K562 (cell line): ENCODE measurements around the gene VILL. TPM values are rescaled to one million over a fixed set of nuclear protein-coding genes. Genes with fewer than 3 reads are reported as not detected.

Experiments used
- BCOR ChIP-seq: fragments of 450-650 bp; IDR thresholded peaks from 2 replicates; pipeline ENCODE4 v1.6.1; 2016
- CBX2 ChIP-seq: fragments of 200-600 bp; sonication (generic); IDR thresholded peaks from one replicate; pipeline ENCODE4 v1.6.1; 2012; ENCODE audit warnings: mild to moderate bottlenecking, low read length, inconsistent platforms; ENCODE audit not compliant: insufficient read depth, poor library complexity, severe bottlenecking
- CHD1 ChIP-seq: fragments of 200-600 bp; sonication (generic); IDR thresholded peaks from one replicate; pipeline ENCODE4 v1.6.1; 2012; ENCODE audit warnings: mild to moderate bottlenecking, moderate library complexity, low read length, inconsistent platforms
- CREBBP ChIP-seq: IDR thresholded peaks from one replicate; pipeline ENCODE4 v1.6.1; 2012; ENCODE audit warnings: low read depth, mild to moderate bottlenecking, control low read depth, inconsistent platforms, low read length
- EGR1 ChIP-seq: fragments of 450-650 bp; conservative IDR thresholded peaks from 2 replicates; pipeline ENCODE4 v1.6.1; 2017; ENCODE audit warnings: mild to moderate bottlenecking
- ETV1 ChIP-seq: fragments of 450-650 bp; conservative IDR thresholded peaks from 2 replicates; pipeline ENCODE4 v1.6.1; 2016; ENCODE audit warnings: missing genetic modification characterization, control low read depth, low read depth, missing compliant biosample characterization
- FOXK2 ChIP-seq, 2 experiments: fragments of 450-650 bp; IDR thresholded peaks in 1 of 2; conservative IDR thresholded peaks in 1 of 2; 2 replicates each; pipeline ENCODE4 v1.6.1; 2016; ENCODE audit warnings: low read depth in 2 of 2, mild to moderate bottlenecking in 1 of 2
- HMGXB4 ChIP-seq: sonication (generic); formaldehyde crosslinking; IDR thresholded peaks from 2 replicates; pipeline ENCODE4 v1.8.1; 2023; ENCODE audit warnings: mild to moderate bottlenecking, missing genetic modification reagents
- ID3 ChIP-seq, 2 experiments: fragments of 250-450 bp in 1 of 2; fragments of 450-650 bp in 1 of 2; sonication (Bioruptor Pico) in 1 of 2; IDR thresholded peaks; 2 replicates each; pipeline versions ENCODE4 v1.6.1 to v1.8.0; 2016 to 2021; ENCODE audit warnings: mild to moderate bottlenecking in 2 of 2, moderate library complexity in 2 of 2, missing compliant biosample characterization in 1 of 2, missing genetic modification characterization in 1 of 2
- NEUROD1 ChIP-seq: fragments of 150-350 bp; IDR thresholded peaks from 2 replicates; pipeline ENCODE4 v1.6.1; 2014; ENCODE audit warnings: borderline replicate concordance, low read length, low read depth; ENCODE audit not compliant: partially characterized antibody
- NR4A1 ChIP-seq, 2 experiments: fragments of 250-450 bp in 1 of 2; fragments of 450-650 bp in 1 of 2; sonication (Bioruptor Pico) in 1 of 2; IDR thresholded peaks; 2 replicates each; pipeline versions ENCODE4 v1.4.0 to v1.6.1; 2016 to 2020; ENCODE audit warnings: mild to moderate bottlenecking in 2 of 2, missing compliant biosample characterization in 1 of 2, missing genetic modification characterization in 1 of 2, moderate library complexity in 1 of 2
- PHB ChIP-seq: fragments of 250-450 bp; sonication (Bioruptor Pico); IDR thresholded peaks from 2 replicates; pipeline ENCODE4 v1.5.0; 2021
- PHTF2 ChIP-seq: fragments of 250-450 bp; sonication (Bioruptor Pico); IDR thresholded peaks from 2 replicates; pipeline ENCODE4 v1.5.0; 2021; ENCODE audit warnings: mild to moderate bottlenecking
- RAD21 ChIP-seq, 2 experiments: fragments of 250-450 bp in 1 of 2; fragments of 450-650 bp in 1 of 2; sonication (Bioruptor Pico) in 1 of 2; formaldehyde crosslinking in 1 of 2; IDR thresholded peaks in 1 of 2; conservative IDR thresholded peaks in 1 of 2; 2 replicates each; pipeline versions ENCODE4 v1.4.0 to v1.8.0; 2020 to 2022; ENCODE audit warnings: mild to moderate bottlenecking in 2 of 2, moderate library complexity in 1 of 2
- RAD51 ChIP-seq: fragments of 450-650 bp; IDR thresholded peaks from 2 replicates; pipeline ENCODE4 v1.7.1; 2016; ENCODE audit warnings: low read depth, mild to moderate bottlenecking, borderline replicate concordance
- RBM34 ChIP-seq: fragments of 200-400 bp; formaldehyde crosslinking; IDR thresholded peaks from 2 replicates; pipeline ENCODE4 v1.6.1; 2018; ENCODE audit warnings: low read length, borderline replicate concordance; ENCODE audit not compliant: insufficient read depth
- SMARCA5 ChIP-seq: fragments of 450-650 bp; IDR thresholded peaks from 2 replicates; pipeline ENCODE4 v1.6.1; 2016
- ZNF232 ChIP-seq: sonication (generic); formaldehyde crosslinking; IDR thresholded peaks from 2 replicates; pipeline ENCODE4 v1.8.0; 2022; ENCODE audit warnings: mild to moderate bottlenecking, missing genetic modification reagents
- ZNF695 ChIP-seq: fragments of 450-650 bp; formaldehyde crosslinking; IDR thresholded peaks from 2 replicates; pipeline ENCODE4 v1.4.0; 2020; ENCODE audit warnings: mild to moderate bottlenecking, moderate library complexity
- polyA plus RNA-seq, 8 experiments: library from polyadenylated mRNA; depleted of rRNA in 4 of 8; stranded (reverse) in 5 of 8; unstranded in 3 of 8; fragments of >200 nt; fragmentation: Nextera tagmentation in 2 of 8; fragmentation: Illumina TruSeq in 1 of 8; extraction: Ambion mirVana in 2 of 8; extraction: Trizol in 1 of 8; gene quantifications; 2 replicates each; pipeline versions ENCODE4 v1.2.1 to v1.2.3, GENCODE V29; 2011 to 2014; ENCODE audit warnings: inconsistent platforms in 1 of 8, missing spikeins in 1 of 8
- total RNA-seq, 7 experiments: library from RNA; depleted of rRNA in 6 of 7; stranded (reverse); fragments of >200 nt in 6 of 7; fragmentation: Illumina TruSeq in 2 of 7; extraction: Trizol in 2 of 7; gene quantifications; 2 replicates each; pipeline versions ENCODE4 v1.2.1 to v1.2.3, GENCODE V29; 2011 to 2021; ENCODE audit warnings: low replicate concordance in 1 of 7
- TF ChIP-seq, protein P1 (sequence below), 2 experiments: fragments of 450-650 bp; IDR thresholded peaks; 2 replicates each; pipeline ENCODE4 v1.6.1; 2018; ENCODE audit warnings: mild to moderate bottlenecking in 2 of 2, low read depth in 1 of 2; ENCODE audit not compliant: partially characterized antibody in 2 of 2

The VILL gene
- total and polyA plus RNA-seq, 9 of the 15 experiments (the other 6 are each of a cell fraction or from before 2014, with no cell fraction given): 0.11 to 16.0 (median 8.8) TPM

DNA sequence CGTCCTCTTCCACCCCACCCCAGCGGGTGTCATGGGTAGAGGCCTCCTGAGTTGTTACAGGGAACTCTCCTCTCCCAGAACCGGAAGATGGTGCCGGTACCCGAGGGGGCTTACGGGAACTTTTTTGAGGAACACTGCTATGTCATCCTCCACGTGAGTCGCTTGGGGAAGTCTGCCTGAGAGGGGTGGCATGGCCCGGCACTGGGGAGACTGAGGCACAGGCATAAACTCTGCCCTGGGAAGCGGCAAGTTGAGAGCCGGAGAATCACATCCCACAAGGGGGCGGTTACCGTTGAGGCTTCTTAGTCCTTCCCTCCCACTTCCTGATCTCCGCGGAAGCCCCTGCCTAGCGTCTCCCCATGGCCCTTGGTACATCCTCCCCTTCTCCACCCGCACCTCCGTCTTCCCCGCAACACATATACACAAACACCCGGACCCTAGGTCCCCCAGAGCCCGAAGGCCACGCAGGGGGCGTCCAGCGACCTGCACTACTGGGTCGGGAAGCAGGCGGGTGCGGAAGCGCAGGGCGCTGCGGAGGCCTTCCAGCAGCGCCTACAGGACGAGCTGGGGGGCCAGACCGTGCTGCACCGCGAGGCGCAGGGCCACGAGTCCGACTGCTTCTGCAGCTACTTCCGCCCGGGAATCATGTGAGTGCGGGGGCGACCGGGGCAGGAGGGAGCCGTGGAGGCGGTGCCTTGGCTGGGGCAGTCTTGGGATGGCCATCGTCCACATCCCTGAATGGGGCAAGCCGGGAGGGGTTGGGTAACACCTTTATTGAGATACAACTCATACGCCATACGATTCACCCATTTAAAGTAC is 3.4 kb downstream of the VILL start (continued):
- TF ChIP-seq CHD1: no peak
- 0 out of 2 replicates have a peak, but pooled peaks have one; percentile 53 for TF ChIP-seq HMGXB4 (CRISPR knock-in tag)
- TF ChIP-seq CREBBP: no peak
- TF ChIP-seq ETV1 (tag): peak; percentile 95
- TF ChIP-seq RAD21 (CRISPR knock-in tag; conservative IDR thresholded peaks at IDR 0.05 in 1 of 2, IDR thresholded peaks at IDR 0.05 in 1 of 2): 0 out of 4 replicates have a peak, but pooled peaks of 1 of the 2 experiments have one; percentile 5
- peak; percentile 12; the same call in 1 of the 2 replicates for TF ChIP-seq NR4A1 (CRISPR knock-in tag; IDR thresholded peaks at IDR 0.05)
- no peak; the same call in none of the 2 replicates for TF ChIP-seq NR4A1 (tag; IDR thresholded peaks at IDR 0.05)
- TF ChIP-seq CBX2: no peak
- TF ChIP-seq, protein P1, sequence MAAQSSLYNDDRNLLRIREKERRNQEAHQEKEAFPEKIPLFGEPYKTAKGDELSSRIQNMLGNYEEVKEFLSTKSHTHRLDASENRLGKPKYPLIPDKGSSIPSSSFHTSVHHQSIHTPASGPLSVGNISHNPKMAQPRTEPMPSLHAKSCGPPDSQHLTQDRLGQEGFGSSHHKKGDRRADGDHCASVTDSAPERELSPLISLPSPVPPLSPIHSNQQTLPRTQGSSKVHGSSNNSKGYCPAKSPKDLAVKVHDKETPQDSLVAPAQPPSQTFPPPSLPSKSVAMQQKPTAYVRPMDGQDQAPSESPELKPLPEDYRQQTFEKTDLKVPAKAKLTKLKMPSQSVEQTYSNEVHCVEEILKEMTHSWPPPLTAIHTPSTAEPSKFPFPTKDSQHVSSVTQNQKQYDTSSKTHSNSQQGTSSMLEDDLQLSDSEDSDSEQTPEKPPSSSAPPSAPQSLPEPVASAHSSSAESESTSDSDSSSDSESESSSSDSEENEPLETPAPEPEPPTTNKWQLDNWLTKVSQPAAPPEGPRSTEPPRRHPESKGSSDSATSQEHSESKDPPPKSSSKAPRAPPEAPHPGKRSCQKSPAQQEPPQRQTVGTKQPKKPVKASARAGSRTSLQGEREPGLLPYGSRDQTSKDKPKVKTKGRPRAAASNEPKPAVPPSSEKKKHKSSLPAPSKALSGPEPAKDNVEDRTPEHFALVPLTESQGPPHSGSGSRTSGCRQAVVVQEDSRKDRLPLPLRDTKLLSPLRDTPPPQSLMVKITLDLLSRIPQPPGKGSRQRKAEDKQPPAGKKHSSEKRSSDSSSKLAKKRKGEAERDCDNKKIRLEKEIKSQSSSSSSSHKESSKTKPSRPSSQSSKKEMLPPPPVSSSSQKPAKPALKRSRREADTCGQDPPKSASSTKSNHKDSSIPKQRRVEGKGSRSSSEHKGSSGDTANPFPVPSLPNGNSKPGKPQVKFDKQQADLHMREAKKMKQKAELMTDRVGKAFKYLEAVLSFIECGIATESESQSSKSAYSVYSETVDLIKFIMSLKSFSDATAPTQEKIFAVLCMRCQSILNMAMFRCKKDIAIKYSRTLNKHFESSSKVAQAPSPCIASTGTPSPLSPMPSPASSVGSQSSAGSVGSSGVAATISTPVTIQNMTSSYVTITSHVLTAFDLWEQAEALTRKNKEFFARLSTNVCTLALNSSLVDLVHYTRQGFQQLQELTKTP (IDR thresholded peaks at IDR 0.05; ENCODE audit: low read depth in 1 of 2, partially characterized antibody in 2 of 2): peak; percentile 58 to 74
- no peak for TF ChIP-seq PHB (CRISPR knock-in tag)
- TF ChIP-seq RAD51: peak; percentile 60; the same call in 1 of the 2 replicates
- no peak for TF ChIP-seq ID3 (CRISPR knock-in tag; IDR thresholded peaks at IDR 0.05)
- peak; percentile 76 for TF ChIP-seq ID3 (tag; IDR thresholded peaks at IDR 0.05)
- TF ChIP-seq EGR1: peak; percentile 100
- TF ChIP-seq SMARCA5: no peak; the same call in 1 of the 2 replicates
- TF ChIP-seq PHTF2 (CRISPR knock-in tag): no peak
- TF ChIP-seq NEUROD1: peak; percentile 79
- no peak for TF ChIP-seq RBM34
- 0 out of 2 replicates have a peak, but pooled peaks have one; percentile 17 for TF ChIP-seq ZNF695
- peak; percentile 87 to 89 for TF ChIP-seq FOXK2 (conservative IDR thresholded peaks at IDR 0.05 in 1 of 2, IDR thresholded peaks at IDR 0.05 in 1 of 2; ENCODE audit: low read depth in 2 of 2)
- TF ChIP-seq ZNF232 (CRISPR knock-in tag): no peak; the same call in 1 of the 2 replicates
- peak; percentile 75; the same call in 1 of the 2 replicates for TF ChIP-seq BCOR
